ENCODE results near the gene NCOA1. TPM values are rescaled to one million over a fixed set of nuclear protein-coding genes. Genes with fewer than 3 reads are reported as not detected.
"Not testable (repeated sequence)": the region's sequence is repeated elsewhere in the genome, so short reads cannot be mapped to it uniquely, and the experiment has no call there.

NCOA1 gene
- total RNA-seq, 1 donor from 2014 or later: 7.0 TPM

DNA sequence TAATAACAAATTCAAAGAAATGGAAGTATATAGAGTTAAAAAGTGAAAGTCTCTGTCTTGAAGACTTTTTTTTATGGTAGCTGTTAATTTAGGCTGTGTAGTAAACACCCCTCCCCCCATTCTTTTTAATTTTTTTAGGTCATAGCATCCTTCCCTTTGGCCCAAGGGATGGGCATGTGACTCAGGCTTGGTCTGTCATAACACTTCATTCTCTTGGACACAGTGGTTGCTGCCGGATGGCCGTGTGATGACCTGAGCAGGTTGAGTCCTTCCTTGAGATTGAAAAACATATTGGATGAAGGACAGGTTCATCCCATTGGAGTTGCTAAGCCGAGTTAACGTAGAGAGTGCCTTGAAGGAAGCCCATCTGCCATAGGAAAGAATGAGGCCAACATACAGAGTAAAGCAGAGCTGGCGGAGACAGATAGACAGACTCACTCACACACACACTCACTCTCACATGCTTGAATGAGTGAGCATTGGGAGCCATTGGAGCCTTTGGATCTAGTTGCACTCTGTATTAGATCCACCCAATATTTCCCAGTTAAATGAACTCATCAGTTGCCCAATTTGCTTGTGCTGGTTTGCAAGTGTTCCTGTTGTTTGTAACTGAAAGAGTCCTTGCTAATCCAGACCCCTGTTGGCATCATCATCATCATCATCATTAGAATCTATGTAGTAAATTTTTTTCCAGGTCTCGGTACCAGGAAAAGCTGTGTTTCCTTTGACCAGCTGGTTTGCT is 14.7 kb downstream of the NCOA1 start:
- DNase-seq (ENCODE audit: low read depth, low spot score): no peak

DNA sequence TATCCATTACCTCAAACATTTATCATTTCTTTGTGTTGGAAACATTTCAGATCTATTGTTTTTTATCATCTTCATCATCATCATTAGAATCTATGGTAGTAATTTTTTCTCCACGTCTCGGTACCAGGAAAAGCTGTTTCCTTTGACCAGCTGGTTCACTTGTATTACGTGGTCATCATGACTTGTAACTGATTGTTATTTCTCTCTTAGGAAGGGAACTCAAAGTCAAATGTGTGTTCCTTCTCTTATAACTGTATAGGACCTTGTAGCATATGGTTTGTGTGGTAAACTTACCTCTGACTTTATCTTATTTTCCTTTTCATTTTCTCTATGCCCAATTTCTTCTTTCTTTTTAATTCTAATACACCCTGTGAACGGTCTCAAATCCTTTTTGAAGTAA is 16.5 kb downstream of the NCOA1 start:
- no peak for DNase-seq (ENCODE audit: low read depth, low spot score)

DNA sequence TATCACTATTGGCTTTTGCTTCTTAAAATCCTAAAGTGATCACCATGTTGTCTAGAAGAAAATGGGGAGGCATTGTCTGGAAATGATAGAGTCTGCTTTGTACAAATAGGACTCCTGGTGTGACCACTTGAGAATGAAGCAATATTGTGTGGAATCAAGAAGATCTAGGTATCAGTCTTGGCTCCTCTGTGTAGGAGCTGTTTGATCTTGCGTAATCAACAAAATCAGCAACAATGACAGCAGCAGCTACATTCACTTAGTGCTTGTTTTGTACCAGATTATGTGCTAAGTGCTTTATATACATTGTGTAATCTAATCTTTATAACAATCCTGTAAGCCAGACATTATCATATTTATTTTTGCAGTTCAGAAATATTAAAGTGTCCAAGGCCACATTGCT is 17.8 kb downstream of the NCOA1 start:
- no peak for DNase-seq (ENCODE audit: low read depth, low spot score)

DNA sequence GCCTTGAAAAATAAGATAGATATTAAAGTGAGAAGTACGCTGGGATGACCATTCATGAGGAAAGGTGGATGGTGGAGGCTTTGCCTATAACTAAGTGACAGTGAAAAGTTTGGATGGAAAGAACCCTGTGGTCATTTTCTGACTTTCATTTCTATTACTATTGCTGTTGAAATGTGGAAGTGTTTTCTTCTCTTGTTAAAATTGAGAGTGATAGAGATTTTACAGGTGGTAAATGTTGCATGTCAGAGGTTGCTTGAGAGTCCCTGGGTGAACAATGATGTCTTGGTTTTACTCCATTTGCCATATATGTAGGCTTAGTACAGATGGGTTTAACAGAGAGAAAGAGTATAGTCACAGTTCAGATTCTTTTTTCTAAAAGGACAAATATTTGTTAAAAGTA is 18.4 kb downstream of the NCOA1 start:
- no peak for DNase-seq (ENCODE audit: low read depth, low spot score)

DNA sequence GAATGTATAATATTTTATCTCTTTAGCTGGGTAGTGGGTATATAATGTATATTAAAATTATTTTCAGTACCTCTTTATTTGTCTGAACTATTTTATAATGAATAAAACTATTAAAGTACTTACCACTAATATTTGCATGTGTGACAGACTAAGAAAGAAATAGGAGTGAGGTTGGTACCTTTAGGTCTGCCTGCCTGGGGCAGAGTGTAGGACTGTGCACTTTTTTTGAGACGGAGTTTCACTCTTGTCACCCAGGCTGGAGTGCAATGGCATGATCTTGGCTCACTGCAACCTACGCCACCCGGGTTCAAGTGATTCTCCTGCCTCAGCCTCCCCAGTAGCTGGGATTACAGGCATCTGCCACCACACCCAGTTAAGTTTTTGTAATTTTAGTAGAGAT is 18.8 kb downstream of the NCOA1 start:
- DNase-seq (ENCODE audit: low read depth, low spot score): no peak

DNA sequence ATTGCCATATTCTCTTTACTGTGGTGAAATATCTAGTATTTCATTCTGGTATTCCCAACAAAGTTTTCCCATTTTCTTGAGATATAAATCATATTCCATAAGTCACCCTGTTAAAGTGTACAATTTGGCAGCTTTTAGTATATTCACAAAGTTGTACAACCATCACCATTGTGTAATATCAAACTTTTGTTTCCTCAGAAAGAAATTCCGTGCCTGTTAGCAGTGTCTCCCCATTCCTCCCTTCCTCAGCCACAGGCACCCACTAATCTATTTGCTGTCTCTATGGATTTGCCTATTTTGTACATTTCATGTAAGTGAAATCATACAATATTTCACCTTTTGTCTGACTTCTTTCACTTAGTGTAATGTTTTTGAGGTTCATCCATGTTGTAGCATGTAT is 19.7 kb downstream of the NCOA1 start:
- no peak for DNase-seq (ENCODE audit: low read depth, low spot score)

DNA sequence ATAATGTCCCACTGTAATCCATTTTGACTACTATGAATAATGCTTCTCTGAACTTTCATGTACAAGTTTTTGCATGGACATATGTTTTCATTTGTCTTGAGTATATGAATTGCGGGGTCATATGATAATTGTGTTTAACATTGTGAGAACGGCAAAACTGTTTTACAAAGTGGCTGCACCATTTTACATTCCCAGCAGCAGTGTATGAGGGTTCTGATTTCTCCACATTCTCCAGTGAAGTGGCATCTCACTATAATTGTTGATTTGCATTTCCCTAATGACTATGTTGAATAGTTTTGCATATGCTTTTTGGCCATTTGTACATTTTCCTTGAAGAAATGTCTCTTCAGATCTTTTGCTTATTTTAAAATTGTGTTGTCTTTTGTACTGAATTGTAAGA is 20.1 kb downstream of the NCOA1 start:
- DNase-seq (ENCODE audit: low read depth, low spot score): no peak

DNA sequence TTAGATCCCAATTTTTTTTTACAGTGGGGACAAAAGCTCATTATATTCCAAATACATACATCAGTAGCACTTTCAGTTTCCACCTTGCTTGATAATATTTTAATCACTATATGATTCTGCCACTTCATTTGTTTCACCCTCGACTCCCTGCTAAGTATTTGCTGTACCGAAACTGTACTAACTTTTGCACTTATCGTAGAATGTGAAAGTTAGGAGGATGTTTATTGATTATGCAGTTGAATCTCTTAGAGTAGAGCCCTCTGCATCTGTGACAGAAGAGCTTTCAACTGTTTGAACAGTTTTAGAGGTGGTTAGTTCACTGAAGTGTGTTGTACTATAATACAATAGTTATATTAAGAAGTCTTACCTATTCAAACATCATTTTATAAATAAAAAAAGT is 20.8 kb downstream of the NCOA1 start:
- no peak for DNase-seq (ENCODE audit: low read depth, low spot score)

DNA sequence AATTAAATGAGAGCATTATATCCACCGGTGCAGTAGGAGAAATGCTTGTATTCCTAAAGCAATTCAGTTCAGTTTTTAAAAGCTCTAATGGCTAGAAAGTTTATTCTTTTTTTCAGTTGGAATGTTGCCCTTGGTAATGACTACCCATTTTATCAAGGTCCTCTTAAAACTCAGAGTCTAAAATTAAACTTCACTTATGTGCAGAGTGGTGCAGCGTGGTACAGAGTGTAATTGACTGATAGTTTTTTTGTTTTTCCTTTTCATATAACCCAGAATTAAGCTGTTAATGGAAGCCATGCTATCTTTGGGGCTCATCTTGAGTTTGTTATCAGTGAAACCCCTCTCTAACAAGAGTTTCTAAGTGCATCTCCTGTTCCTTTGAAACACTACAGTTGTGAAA is 21.4 kb downstream of the NCOA1 start:
- DNase-seq (ENCODE audit: low read depth, low spot score): no peak

DNA sequence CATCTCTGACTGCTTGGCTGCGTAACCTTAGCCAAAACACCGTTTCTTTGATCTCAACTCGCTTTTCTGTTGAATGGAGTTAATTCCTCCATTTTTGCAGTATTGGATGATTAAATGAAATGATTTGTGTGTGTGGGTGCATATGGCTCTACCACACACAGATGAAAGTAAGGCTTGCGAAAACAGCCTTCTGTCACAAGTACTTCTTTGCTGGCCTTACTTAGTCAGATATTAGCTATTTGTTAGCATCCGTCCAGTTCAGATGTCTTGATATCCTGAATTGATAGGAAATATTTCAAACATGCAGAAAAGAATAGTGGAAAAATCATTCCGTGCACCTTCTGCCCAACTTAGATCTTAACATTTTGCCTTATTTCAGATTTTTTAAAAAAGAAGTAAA is 21.8 kb downstream of the NCOA1 start:
- no peak for DNase-seq (ENCODE audit: low read depth, low spot score)

DNA sequence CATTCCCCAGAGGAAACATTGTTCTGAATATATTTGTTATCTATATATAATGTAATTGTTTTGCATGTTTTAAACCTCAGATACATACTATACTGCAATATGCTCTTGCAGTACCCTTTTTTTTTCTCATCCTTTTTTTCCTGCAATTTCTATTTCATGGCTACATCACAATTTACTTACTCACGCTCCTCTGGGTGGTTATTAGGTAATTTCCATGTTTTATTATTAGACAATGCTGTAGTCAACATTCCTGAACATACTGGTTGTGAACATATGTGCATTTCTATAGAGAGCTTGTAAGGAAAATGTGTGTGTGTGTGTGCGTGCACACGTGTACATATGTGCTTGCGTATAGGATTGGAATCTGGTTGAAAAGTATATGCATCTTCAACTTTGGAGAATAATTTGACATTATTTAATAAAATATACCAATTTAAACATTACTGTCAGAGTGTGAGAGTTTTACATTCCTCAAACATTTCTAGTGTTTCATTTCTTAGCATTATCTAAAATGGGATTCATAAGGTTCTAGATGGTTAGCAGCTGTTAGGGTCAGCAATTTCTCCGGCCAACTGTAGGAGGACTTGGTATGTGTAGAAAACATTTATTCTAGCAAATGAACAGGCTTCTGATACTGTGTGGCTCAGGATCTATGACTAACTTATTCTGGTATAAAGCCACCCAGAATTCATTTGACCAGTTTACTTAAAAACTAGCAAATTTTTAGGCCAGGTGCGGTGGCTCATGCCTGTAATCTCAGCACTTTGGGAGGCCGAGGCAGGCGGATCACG is 22.4 kb downstream of the NCOA1 start:
- DNase-seq (ENCODE audit: low read depth, low spot score): no peak

DNA sequence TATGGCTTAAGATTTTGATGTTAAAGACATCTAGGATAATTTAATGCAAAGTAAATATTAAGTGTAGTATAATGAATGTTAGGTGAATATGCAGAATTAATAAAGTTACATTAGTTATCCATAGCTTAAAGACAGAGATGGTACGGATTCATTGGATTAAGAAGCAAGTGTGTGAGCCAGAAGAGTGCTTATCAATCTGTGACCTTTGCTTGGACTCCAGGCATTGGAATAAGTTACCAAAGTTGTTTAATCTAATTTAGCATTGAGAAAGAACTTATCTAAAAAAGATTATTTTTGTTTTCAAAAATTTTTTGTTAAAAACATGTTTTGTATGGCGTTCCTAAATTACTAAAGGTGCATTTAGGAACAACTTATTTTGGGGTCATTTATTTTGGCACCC is 23.8 kb downstream of the NCOA1 start:
- DNase-seq (ENCODE audit: low read depth, low spot score): no peak

DNA sequence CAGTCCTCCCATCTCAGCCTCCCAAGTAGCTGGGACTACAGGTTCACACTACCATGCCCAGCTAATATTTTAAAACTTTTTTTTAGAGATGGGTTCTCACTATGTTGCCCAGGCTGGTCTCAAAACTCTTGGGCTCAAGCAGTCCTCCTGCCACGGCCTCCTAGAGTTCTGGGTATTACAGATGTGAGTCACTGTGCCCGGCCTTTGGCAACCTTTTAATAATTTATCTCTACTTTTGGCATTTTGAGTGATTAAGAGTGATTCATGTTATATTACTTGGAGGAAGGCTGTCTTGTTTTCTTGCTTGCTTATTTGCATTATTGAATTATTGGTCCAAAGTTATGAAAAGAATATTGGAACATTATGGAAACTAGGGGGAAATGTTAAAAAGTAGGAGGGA is 24.3 kb downstream of the NCOA1 start:
- DNase-seq (ENCODE audit: low read depth, low spot score): no peak

DNA sequence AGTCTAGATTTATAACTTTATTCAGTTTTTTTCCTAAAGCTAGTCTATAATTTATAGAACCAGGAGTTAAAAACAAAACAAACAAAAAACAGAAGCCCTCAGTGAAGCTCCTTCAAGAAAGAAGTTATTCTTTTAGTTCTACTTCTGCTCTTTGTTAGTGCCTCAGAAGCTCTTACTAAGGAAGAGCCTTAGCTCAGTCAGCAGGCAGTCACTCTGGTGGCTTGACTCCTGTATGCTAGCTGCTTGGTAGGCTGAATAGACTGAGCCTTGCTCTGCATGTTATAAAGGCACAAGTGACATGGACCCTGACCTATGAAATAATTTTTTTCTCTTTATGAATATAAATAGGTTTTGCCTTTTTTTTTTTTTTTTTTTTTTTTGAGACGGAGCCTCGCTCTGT is 24.8 kb downstream of the NCOA1 start:
- no peak for DNase-seq (ENCODE audit: low read depth, low spot score)

DNA sequence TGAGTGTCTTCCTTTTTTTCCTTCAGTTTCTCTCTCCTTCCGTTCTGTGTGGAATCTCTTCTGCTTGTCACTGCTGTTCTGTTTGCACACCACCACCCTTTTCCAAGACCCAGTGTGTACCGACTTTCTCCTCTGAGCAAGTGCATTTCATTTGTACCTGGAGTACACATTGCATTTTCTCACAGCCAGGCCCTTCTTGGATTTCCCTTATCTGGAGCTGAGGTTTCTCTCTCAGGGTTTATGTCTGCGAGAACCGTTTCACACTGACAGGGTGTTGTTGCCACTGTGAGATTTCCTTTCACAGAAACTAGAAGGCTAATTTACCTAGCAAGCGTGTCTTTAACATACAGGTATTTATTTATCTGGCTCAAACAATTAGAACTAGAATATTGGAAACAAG is 26.2 kb downstream of the NCOA1 start:
- no peak for DNase-seq (ENCODE audit: low read depth, low spot score)

DNA sequence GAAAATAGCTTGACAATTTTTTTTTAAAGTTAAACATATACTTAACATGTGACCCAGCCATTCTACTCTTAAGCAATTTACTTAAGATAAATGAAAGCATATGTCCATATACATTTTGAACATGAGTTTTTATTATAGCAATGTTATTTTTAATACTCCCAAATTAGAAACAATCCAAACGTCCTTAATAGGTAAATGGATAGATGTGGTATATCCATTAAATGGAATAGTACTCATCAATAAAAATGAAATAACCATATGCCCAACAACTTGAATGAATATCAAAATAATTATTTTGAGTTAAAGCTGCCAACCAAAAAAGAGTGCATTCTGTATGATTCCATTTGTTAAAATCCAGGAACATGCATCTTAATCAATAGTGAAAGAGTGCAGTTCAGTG is 29.1 kb downstream of the NCOA1 start:
- DNase-seq (ENCODE audit: low read depth, low spot score): no peak

DNA sequence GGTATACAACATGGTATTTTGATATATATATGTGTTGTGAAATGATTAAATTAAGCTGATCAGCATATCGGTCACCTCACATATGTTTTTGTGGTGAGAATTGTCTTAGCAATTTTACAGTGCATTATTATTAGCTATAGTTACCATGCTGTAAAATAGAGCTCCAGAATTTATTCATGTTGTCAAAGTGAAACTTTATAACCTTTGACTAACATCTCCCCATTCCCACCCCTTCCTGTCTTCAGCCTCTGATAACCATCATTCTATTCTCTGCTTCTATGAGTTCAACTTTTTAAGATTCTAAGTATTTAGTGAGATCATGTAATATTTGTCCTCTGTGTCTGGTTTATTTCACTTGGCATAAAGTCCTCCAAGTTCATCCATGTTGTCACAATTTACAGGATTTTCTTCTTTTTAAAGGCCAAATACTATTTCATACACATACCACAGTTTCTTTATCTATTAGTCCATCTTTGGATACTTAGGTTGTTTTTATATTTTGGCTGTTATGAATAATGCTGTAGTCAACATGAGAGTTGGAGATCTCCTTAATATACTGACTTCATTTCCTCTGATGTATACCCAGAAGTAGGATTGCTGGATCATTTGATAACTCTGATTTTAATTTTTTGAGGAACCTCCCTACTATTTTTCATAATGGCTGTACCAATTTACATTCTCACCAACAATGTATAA is 30.3 kb downstream of the NCOA1 start:
- no peak for DNase-seq (ENCODE audit: low read depth, low spot score)

DNA sequence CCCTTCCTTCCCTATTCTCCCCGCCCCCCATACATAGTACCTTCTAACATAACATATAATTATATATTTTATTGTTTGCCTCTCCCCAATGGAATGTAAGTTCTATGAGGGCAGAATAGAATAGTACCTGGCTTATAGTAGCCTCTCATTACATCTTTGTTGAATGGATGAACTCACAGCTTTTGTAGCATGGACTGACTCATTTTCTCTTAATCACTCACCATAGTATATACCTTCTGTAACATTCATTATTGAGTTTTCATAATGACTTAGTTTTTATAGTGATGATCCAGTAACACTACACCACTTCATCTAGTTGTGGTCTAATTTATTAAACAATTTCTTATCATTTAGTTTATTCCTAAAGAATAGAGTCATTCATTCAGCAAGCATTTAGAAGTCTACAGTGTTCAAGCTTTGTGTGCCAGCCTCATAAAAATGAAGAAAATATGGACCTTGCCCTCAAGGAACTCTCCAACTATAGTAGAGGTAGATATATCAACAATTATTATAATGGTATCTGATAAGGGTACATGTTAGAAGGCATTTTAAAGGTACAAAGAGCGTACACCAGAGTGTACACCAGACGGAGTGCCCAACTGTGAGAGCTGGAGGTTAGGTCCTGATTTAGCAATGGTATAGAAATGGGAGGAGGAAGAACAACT is 31.1 kb downstream of the NCOA1 start:
- no peak for DNase-seq (ENCODE audit: low read depth, low spot score)

DNA sequence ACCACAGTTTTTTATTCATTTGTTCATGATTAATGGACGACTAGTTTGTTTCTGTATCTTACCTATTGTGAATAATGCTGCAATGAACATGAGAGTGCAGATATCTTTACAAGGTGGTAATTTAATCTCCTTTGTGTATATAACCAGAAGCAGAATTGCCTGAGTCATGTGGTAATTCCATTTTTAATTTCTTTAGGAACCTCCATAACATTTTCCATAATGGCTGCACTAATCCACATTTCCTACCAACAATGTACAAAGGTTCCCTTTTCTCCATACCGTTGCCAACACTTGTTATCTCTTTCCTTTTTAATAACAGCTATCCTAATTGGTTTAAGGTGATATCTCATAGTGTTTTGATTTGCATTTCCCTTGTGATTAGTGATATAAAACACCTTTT is 36.5 kb downstream of the NCOA1 start:
- DNase-seq (ENCODE audit: low read depth, low spot score): no peak

DNA sequence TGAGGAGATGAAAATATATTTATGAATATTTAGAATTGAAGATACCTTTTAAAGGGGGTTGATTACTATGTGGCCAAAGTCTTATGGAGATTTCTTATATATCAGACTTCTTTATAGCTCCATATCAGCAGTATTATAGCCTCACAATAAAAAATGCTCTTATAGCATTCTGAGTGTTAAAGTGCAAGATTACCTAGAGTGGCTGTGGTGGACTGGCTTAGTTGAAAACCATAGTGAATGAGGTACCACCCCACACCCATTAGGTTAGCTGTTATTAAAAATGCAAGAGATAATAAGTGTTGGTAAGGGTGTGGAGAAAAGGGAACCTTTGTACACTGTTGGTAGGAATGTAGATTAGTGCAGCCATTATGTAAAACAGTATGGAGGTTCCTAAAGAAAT is 39.7 kb downstream of the NCOA1 start:
- no peak for DNase-seq (ENCODE audit: low read depth, low spot score)

DNA sequence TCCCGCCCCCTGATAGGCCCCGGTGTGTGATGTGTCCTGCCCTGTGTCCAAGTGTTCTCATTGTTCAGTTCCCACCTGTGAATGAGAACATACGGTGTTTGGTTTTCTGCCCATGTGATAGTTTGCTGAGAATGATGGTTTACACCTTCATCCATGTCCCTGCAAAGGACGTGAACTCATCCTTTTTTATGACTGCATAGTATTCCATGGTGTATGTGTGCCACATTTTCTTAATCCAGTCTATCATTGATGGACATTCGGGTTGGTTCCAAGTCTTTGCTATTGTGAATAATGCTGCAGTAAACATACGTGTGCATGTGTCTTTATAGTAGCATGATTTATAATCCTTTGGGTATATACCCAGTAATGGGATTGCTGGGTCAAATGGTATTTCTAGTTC is 40.6 kb downstream of the NCOA1 start:
- DNase-seq (ENCODE audit: low read depth, low spot score): not testable (repeated sequence)

DNA sequence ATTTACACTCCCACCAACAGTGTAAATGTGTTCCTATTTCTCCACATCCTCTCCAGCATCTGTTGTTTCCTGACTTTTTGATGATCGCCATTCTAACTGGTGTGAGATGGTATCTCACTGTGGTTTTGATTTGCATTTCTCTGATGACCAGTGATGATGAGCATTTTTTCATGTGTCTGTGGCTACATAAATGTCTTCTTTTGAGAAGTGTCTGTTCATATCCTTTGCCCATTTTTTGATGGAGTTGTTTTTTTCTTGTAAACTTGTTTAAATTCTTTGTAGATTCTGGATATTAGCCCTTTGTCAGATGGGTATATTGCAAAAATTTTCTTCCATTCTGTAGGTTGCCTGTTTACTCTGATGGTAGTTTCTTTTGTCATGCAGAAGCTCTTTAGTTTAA is 41.0 kb downstream of the NCOA1 start:
- not testable (repeated sequence) for DNase-seq (ENCODE audit: low read depth, low spot score)

Measured in pulmonary artery endothelial cell (primary cell).